Measurements from ENCODE around the gene MCOLN3. TPM values are rescaled to one million over a fixed set of nuclear protein-coding genes. Genes with fewer than 3 reads are reported as not detected.

The MCOLN3 gene
- total and polyA plus RNA-seq, 2 experiments from 2014 or later = 0.36 to 1.1 TPM

GRCh38 chr1:85070972-85071492 lies 22.7 kb upstream of the MCOLN3 start:
- no peak for TF ChIP-seq CTCF (IDR thresholded peaks at IDR 0.05; ENCODE audit: low read depth, low read length)
- no peak for DNase-seq (ENCODE audit: low read depth in 1 of 2, low spot score in 1 of 2)

GRCh38 chr1:85068846-85069245 lies 20.5 kb upstream of the MCOLN3 start:
- no peak overlapping the region for H3K27ac ChIP-seq
- H3K9me3 ChIP-seq (ENCODE audit: low read depth) = no peaks in the 10 kb centered on the region
- no peak for TF ChIP-seq CTCF (IDR thresholded peaks at IDR 0.05; ENCODE audit: low read depth, low read length)
- H3K4me3 ChIP-seq = no peak overlapping the region
- H3K27me3 ChIP-seq = no peaks in the 10 kb centered on the region
- no peaks in the 10 kb centered on the region for H3K36me3 ChIP-seq
- no peaks in the 10 kb centered on the region for H3K4me1 ChIP-seq (ENCODE audit: low read depth)
- DNase-seq (ENCODE audit: low read depth in 1 of 2, low spot score in 1 of 2) = no peak

More at GRCh38 chr1:85070972-85071492, 22.7 kb upstream of the MCOLN3 start:
- Histone ChIP-seq H3K27me3 (no peaks in the 10 kb centered on the region), H3K36me3 (no peaks in the 10 kb centered on the region), H3K4me1 (ENCODE audit: low read depth) (no peaks in the 10 kb centered on the region), H3K9me3 (ENCODE audit: low read depth) (no peaks in the 10 kb centered on the region), H3K4me3 (no peak overlapping the region), H3K27ac (no peak overlapping the region)

- DNase-seq (ENCODE audit: low read depth in 1 of 2, low spot score in 1 of 2) = no peak
Observed at GRCh38 chr1:85065550-85065949, 17.2 kb upstream of the MCOLN3 start.

GRCh38 chr1:85062425-85063026 lies 14.2 kb upstream of the MCOLN3 start:
- Histone ChIP-seq H3K9me3 (ENCODE audit: low read depth) (no peaks in the 10 kb centered on the region), H3K27ac (peak overlapping the region; percentile 44), H3K4me3 (peak overlapping the region; percentile 27), H3K27me3 (no peaks in the 10 kb centered on the region), H3K4me1 (ENCODE audit: low read depth) (no peaks in the 10 kb centered on the region), H3K36me3 (no peaks in the 10 kb centered on the region)
- no peak for TF ChIP-seq CTCF (IDR thresholded peaks at IDR 0.05; ENCODE audit: low read depth, low read length)
- no peak for DNase-seq (ENCODE audit: low read depth in 1 of 2, low spot score in 1 of 2)

More at GRCh38 chr1:85065550-85065949, 17.2 kb upstream of the MCOLN3 start:
- Histone ChIP-seq H3K4me1 (ENCODE audit: low read depth) (no peaks in the 10 kb centered on the region), H3K36me3 (no peaks in the 10 kb centered on the region), H3K4me3 (no peak overlapping the region), H3K9me3 (ENCODE audit: low read depth) (no peaks in the 10 kb centered on the region), H3K27me3 (no peaks in the 10 kb centered on the region), H3K27ac (no peak overlapping the region)
- no peak for TF ChIP-seq CTCF (IDR thresholded peaks at IDR 0.05; ENCODE audit: low read depth, low read length)

- peak; percentile 96 to 99 for DNase-seq (ENCODE audit: low read depth in 1 of 2, low spot score in 1 of 2)
- Histone ChIP-seq H3K4me3 (peak overlapping the region; percentile 27), H3K27ac (peak overlapping the region; percentile 44), H3K27me3 (no peaks in the 10 kb centered on the region), H3K36me3 (no peaks in the 10 kb centered on the region), H3K4me1 (ENCODE audit: low read depth) (no peaks in the 10 kb centered on the region), H3K9me3 (ENCODE audit: low read depth) (no peaks in the 10 kb centered on the region)
- no peak for TF ChIP-seq CTCF (IDR thresholded peaks at IDR 0.05; ENCODE audit: low read depth, low read length)
Observed at GRCh38 chr1:85061711-85062424, 13.6 kb upstream of the MCOLN3 start.

Data from cardiac muscle cell (in vitro differentiated cells and primary cell).